GM19035 (cell line): Measurements from ENCODE around the gene GLT6D1.

Experiments used
- ATAC-seq: cut with Tn5 transposase; IDR thresholded peaks from one replicate; pipeline ENCODE4 v1.9.1; 2021; ENCODE audit not compliant: unreplicated experiment

Gene GLT6D1

DNA sequence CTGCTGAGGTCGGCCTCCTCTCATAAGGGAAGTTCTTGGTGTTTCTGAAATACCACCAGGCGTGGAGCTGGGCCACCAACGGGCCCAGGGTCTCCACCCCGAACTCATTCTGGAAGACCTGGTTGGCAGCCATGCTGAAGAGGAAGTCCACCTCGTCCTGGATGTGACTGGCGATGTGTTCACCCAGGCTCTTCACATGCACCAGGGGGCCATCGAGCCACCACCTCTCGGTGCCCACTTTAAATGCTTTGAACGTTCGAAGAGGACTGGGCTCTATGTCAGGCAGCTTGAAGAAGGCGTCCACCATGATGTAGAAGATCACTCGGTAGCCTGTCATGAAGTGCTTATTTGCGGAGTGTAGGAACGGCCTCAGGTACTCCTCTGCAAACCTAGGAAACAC is 15.1 kb downstream of the GLT6D1 start:
- no peak for ATAC-seq

DNA sequence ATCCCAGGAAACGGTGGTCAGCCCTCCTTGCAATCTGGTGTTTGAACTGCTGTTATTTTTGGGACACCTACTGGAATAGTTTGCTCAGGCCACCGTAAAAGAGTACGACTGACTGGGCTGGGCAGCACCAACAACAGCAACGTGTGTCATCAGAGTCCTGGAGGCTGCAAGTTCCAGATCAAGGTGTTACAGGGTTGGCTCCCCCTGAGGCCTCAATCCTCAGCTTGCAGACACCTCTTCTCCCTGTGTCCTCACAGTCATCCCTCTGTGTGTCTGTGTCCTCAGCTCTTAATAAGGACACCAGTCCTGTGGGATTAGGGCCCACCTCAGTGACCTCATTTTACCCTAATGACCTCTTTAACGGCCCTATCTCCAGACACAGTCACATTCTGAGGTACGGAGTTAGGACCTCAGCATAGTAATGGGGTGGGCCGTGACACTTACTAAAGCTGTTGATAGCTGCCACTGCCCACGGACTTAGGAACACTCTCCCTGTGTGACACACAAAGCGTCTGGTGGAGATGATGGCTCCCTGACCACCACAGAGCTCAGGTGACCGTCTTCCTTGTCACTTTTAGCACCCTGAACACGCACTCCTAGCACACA is 16.8 kb downstream of the GLT6D1 start:
- no peak for ATAC-seq

DNA sequence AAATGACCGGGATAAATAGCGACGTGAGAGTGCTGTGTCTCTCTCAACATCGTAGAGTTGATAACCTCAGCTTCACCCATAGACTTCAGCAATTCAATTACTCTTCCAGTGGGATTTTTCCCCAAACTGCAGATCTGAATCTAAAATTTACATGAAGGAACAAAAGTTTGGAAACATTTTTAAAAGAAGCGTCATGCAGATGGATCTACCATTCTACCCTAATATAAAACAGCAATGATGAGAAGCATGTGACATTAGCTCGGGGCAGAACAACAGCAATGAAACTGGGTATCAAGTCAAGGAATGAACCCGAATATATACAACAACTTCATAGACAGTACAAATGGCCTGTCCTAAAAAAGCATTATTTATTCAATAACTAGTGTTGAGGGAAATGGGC is 18.8 kb downstream of the GLT6D1 start:
- ATAC-seq, result no peak

DNA sequence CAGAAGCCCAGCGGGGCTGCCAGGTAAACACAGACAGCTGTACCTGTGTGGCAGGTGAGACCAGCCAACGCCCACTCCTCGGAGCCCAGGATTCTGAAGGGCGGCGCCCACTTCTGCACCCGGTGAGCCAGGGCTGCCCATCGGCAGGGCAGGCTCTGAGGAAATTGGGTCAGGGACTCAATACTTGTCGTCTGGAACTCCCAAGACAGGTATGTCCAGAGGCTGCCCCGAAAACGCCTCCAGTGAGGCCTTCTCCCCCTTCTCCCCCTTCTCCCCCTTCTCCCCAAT is 19.8 kb downstream of the GLT6D1 start:
- ATAC-seq, result no peak

DNA sequence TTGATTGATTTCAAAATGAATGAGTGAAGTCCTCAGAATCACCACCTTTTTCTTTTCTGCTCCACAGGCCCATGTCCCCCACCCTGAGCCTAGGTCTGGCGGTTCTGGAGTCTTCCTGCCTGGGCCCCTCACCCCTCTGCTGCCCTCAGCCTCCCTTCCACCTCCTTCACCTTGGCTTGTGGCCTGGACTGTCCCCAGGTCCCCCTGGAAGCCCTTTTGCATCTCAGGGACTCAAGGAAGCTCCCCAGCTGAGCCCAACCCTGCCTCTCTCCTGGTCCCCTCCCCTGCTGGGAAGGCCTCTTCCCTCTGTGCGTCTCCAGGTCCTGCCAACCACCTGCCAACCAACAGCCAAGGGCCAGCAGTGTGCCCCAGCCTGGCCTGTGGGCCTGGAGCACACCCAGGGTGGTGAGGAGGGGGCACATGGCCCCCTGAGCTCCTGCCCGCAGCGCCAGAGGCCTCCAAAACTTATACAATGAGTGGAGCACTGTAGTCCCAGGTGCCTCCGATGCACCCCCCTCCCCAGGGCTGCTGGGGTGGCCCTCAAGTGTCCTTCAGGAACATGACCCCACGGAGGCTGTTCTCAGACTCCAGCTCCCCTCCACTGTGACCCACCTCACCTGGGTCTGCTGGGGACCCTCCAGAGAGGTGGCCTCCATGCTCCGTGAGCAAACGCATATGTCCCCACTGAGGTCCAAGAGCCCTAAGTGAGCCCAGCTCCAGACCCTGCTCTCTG is 20.3 kb downstream of the GLT6D1 start:
- no peak for ATAC-seq

DNA sequence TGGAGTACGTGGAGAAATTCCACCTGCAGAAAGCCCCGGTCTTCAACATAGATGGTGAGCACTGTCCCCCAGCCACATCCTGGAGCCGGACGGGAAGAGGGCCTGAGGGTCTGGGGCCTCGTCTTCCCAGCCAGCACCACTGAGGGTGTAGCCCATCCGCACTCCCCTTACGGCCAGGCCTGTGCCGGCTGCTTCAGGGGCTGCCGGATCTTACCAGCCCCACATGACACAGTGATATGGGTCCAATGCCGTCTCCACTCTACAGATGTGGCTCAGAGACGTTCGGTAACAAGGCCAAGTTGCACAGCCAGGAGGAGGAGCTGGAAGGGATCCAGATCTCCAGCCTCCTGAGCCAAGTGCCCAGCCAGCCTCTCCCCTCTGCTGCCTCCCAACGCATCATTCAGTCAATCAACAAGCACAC is 21.3 kb downstream of the GLT6D1 start:
- ATAC-seq, result no peak

DNA sequence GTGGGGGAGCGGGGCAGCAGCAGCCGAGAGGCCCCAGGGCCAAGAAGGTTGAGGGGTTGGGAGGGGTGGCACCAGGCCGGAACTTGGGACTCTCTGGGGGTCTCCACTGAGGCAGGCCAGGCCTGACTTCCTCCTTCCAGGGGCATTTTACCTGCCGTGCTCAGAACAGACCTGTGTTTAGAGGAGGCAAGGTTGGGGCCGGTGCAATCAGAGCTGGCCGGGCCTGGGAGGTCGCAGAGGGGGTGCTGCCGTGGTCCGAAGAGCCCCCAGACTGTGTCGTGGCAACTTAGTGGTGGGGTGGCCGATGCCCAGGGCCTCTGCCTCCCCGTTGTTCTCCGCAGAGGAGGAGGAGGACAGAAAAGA is 21.8 kb downstream of the GLT6D1 start:
- no peak for ATAC-seq

DNA sequence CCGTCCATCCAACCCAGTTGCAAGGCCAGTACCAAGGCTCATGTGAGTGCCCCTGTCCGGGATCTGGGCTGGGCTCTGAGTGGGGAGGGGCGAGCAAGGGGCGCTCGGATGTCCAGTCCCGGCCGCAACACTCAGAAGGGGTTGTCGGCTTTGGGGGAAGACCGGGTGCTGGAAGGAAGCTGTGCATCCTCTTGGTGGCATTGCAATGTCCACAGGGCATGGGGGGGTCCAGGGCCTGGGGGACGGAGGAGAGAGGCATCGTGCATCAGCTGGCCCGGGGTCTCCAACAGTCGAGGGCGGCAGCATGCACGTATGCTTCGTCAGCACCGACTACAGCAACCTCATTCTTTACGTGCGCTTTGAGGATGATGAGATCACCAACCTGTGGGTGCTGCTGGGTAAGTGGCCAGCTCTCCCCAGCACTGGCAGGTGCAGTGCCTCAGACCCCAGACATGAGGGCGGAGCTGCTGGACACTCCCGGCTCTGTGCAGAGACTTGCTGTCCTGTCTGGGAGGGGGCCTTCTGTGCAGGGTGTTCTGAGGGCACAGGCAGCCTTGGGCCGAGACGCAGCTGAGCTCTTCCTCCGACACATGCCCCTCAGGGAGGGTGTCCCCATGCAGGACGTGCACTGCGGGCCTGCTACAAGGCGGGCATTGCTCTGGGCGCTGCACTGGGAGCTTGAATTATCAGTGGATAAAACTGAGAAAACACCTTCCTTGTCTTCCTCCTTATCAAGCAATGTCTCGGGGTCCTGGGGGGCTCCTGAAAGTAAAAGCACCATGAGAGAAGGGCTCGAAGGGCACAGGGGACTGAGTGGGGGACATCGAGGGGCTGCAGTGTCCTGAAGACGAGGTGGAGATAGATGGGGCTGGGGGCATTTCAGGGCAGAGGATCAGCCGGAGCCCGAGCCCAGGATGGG is 22.5 kb downstream of the GLT6D1 start:
- no peak for ATAC-seq

DNA sequence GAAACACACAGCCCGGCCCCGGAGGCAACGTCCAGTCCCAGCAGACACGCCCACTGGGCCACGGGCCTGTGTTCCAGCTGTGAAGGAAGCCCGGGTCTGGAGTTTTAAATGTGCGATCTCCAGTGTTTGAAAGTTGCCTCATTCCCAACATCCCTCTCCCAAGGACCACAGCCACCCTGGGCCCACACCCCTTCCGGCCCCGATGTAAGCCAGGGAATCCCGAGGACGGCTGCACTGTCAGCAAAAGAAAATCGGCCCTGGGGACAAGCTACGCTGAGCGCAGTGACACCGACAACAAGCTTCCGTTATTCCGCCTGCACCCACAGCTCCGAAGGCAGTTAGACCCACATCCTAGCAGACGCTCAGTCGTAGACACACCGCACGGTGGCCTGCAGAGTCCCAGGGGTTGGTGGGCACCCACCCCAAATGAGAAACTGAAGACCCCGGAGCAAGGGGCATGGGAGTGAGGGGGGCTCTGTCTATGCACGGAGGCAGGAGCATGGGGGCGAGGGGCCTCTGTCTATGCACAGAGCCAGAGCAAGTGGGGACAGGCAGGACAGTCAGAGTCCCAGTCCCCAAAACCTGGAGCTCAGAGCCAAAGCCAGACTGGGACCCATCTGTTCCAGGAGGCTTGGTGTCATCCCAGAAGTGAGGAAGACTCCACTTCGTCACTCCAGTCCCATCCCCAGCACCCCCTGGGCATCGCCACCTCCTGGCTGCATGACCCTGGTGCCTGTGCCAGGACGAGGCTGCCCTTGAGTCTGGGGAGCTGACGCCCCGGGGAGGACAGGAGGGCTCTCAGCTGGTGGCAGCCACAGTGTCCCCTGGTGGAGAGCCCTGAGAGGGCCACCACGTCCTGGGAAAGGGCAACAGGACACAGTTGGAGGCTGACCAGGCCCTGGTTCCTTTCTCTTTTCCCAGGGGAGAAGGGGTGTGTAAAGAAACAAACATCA is 23.4 kb downstream of the GLT6D1 start:
- no peak for ATAC-seq

DNA sequence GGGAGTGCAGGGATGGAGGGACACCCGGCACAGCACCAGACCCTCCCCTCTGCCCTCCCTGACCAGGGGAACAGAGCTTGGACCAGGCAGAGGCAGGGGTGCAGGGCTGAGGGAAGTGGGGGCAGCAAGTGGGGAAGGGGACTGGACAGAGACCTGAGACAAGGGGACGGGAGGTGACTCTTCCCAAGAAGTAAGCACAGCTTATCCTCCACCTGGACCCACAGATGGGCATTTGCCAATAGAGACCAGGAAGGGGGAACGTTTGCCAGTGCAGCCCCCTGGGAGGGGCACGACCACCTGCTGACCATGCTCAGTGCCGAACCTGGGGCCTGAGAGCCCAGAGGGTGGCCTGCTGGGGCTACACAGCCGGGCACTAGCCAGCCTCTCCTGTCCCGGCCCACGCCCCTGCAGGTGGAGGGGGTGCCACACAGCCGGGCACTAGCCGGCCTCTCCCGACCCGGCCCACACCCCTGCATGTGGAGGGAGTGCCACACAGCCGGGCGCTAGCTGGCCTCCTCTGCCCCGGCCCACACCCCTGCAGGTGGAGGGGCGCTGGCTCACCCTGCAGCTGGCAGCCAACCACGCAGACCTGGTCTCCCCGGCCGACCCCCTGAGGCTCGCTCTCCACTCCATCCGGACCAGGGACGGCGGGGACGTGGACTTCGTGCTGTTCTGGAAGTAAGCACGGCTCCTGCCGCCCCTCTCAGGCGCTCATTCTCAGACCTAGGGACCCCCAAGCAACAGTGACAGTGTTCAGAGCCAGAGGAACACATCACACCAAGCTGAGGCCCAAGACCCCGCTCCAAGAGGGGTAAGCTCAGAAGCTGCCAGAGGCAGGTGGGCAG is 24.3 kb downstream of the GLT6D1 start:
- no peak for ATAC-seq

DNA sequence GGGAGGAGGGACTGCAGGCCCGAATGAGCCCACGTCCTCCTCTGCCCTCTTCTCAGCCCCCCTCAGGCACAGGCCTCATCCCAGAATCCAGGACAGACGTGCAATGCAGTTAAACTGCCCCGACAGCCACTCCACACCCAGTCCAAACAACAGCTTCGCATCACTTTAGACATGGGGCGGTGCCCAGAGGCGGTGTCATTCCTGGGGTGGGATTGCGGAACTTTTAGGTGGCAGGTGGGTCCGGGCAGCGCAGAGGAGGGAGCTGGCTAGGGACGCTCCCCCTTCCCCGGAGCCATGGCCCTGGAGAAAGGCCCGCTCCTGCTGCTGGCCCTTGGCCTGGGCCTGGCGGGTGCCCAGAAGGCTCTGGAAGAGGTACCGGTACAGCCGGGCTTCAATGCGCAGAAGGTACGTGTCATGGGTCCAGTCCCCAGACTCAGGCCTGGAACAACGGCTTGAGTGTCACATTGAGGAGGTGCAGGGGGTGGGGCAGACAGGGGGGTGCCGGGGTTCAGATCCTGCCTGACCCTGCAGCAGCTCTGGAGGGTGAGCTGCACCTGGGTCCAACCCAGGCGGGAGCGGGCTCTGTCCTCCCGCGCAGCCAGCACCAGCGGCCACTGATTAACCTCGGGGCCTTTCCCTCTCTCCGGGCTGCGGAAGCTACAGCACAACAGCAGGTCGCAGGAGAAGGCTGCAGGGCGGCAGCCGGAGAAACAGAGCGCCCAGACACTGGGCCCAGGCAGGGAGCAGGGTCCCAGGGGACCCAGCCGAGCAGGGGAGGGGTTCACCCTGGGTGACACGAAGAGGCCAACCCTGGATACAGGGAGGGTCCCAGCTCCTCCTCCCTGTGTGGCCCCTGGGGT is 25.2 kb downstream of the GLT6D1 start:
- no peak for ATAC-seq

DNA sequence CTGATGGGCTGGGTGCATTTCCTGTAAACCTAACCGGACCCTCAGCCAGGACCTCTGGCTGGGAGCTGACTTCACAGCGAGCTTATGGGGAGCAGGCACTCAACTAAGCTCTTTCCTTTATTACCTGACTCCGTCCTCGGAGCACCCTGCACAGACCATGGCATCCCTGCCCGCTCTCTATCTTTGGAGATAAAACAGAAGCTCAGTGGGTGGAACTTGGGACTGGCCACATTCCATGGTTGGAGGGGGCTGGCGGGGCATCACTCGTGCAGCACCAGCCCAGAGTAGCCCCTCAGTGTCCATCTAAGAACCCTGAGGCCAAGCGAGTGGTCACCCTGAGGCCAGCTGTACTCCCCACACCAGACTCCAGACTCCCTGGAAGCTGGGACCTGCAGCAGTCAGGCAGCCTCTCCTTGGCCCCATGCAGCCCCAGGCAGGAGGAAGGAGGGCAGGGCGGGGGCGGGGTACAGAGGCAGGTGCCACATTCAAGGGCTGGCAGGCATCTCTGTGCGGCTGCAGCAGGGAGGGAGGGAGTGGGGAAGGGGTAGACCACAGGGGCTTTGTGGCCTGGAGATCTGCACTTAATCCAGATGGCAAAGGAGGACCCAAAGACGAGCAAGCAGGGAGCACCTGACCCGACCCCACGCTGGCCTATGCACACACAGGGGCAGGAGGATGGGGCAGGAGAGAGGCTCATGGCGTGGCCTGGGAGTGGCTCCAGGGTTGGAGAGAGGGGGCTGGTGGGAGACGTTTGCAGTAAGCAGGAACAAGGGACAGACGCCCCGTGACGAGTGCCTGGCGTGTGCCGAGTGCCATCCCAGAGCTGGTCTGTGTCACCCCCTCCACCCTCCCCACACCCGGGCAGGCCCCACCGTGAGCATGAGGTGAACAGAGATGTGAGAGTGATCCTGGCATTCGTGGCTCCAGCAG is 26.1 kb downstream of the GLT6D1 start:
- ATAC-seq, result no peak

DNA sequence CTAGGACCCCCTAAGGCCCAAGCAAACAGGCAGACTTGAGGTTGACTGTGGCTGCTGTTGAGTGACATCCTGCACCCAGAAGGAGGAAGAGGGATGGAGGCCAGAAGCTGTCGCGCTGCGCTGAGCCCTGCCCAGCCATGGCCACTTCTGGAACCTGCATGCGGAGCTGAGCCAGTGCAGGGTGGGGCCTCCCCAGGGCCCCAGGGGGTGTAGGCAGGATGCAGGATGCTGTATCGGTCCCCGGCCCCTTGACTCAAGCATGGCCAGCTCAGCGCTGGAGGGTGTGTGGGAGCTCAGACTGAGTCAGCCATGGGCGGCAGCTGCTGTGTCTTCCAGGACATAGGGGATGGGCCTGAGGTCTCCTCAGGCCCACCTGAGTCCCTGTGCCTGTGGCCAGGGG is 26.9 kb downstream of the GLT6D1 start:
- ATAC-seq, result no peak

DNA sequence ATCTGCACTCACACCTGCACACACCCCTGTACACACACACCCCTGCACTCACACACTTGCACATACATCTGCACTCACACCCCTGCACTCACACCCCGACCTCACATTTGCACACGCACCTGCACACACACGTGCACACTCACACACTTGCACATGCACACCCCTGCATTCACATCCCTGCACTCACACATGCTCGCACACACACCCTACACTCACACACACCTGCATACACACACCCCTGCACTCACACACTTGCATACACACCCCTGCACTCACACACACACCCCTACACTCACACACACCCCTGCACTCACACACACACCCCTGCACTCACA is 27.5 kb downstream of the GLT6D1 start:
- ATAC-seq, result no peak

DNA sequence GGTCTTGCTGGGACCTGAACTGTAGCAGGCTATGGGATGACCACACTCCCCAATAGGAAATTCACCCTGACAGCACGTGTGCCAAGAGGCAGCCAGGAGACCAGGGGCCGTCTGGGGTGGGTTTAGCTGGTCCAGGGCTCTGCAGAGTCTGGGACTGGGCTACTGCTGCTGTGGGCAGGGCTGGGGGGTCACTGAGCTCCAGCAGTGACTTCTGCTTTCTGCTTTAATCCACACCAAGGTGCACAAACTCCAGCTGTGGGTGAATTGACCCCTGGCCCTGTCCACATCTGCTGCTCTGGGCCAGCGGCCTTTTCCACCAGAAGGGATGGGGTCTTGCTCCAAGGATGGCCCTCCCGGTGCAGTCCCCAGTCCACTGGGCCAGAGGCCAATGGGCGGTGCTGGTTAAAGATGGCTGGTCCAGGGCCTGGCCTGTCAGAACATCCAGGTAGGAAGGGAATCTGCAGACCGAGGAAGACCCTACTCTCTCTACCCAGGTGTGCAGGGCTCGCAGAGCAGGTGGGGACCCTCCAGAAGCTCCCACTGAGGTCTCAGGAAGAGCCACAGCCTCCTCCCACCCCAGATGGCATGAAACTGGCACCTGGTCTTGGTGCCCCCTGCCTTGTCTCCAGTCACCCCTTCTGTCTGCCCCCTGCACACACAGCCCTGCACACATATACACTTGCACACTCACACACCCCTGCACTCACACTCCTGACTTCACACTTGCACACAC is 28.0 kb downstream of the GLT6D1 start:
- ATAC-seq, result no peak

DNA sequence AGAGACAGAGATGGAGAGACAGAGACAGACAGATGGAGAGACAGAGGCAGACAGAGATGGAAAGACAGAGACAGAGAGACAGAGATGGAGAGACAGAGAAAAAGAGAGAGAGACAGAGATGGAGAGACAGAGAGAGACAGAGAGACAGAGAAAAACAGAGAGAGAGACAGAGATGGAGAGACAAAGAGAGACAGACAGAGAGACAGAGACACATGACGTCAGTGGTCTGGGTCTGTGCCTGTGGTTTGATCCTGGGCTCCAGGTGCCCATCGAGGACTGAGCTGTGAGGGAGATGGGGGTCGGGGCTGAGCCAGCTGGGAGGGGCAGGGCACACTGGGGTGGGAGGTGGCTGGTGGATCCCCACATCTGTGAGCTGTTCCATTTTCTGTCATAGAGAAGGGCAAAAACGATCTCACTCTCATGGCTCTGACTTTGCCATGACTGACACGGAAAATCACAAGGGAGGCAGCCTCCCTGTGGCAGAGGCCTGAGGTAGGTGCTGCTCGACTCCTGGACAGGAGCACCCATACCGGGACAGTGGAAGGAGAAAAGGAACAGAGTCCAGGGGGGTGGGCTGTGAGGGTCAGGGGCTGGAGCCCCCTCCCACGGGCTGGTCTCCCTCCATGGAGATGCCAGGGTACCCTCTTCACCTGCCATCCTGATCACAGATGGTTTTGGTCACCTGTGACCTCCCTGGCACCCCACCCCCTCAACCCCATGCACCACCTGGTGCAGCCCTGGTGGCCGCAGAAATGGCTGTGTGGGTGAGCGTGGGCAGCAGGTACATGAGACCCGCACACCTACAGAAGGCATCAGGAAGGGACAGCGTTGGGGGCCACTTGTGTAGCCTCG is 28.8 kb downstream of the GLT6D1 start:
- ATAC-seq, result no peak
